ENCODE measurements around the gene LEKR1.

LEKR1 gene

DNA sequence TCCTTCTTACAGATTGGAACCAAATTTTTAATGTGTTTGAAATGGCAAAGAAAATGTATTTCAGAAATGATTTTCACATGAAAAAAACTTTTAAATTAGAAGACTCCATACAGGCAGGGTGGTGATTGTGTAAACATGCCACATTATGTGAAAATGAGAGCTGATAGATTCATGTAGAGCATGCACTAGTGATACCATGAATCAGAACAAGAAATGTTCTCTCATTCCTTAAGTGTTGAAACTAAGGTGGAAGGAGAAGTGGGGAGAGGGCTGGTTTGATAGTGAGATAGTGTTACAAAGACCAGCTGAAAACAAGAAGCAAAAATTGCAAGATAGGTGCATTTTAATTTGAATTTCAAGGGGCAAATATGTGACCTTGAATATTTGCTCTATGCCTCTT is 233.5 kb downstream of the LEKR1 start:
- DNase-seq (ENCODE audit: low spot score): no peak

DNA sequence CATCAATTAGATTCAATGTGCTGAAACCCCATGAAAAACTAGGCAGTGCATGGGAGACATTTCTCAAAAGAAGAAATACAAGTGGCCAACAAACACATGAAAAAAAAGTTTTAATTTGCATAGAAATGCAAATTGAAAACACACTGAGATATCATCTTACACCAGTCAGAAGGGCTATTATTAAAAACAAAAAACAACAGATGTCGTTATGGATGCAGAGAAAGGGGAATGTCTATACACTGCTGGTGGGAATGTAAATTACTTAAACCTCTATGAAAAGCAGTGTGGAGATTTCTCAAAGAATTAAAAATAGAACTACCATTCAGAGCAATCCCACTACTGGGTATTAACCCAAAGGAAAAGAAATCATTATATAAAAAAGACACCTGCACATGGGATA is 235.1 kb downstream of the LEKR1 start:
- no peak for DNase-seq (ENCODE audit: low spot score)

DNA sequence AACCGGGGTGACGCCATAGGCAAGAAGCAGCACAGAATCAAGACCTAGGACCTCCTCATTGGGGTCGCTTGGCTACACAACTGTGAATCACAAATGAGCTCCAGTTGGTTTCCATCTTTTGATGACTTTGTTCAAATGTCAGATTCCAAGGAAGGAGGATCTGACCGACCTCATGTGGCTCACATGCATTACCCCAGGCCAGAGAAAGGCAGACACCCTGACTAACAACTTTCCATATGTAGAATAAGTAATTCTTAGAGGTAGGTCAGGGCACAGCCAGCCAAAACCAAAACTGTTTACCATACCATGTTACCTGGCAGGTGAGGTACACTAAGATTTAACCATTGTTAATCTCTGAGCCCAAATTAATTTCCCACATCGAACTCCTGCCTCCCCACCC is 237.3 kb downstream of the LEKR1 start:
- no peak for DNase-seq (ENCODE audit: low spot score)

DNA sequence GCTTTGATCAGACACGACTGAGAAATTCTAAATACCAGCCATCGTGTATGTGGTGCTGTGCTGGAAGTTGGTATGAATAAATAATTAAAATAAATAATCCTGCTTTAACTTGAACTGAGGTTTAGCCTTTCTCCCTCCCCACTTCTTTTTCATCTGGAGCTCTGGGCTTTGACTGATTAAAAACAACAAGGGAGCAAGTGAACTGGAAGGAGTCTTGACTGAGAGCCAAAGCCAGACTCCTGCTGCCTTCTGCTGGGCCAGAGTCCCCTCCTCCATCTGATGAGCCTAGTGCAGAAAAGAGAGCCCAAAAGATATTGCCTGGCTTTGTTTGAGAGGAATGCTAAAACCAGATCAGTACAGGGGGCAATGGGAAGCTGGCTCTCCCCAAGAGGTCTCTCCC is 237.8 kb downstream of the LEKR1 start:
- no peak for DNase-seq (ENCODE audit: low spot score)

DNA sequence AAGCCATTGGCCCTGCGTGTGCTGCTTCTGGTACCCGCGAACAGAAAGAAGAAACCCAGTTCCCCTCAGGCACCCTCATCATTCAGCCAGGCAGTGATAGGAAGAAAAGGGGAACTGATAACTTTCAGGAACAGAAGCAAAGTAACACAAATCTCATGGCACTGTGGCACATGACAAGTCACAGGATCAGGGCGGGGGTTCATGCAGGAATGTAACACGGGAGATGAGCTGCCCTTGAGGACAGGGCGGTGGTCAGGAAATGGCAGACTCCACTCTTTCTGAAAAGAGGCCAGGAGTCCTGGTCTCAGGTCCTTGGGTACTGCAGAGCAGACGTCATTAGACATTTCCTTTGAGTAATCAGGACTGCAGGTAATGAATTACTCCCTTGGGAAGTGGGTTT is 238.2 kb downstream of the LEKR1 start:
- DNase-seq (ENCODE audit: low spot score): no peak

DNA sequence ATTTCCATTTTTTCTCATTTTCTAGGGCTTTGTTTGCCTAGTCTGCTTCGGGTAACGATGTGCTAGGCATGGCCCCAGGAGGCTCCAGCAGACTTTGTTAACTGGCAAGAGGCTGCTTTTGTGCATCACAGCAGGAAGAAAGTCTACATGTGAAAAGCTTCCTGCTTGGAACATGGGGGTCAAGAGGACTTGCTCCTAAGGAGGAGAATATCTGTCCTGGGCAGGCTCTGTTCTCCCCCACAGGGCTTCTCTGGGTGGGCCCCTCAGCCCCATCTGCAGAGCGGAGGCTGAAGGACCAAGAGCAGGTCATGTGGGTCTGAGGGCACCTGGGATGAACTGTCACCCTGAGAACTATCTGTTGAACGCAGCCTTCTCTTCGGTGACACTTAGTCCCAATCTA is 239.0 kb downstream of the LEKR1 start:
- DNase-seq (ENCODE audit: low spot score): peak; percentile 46

DNA sequence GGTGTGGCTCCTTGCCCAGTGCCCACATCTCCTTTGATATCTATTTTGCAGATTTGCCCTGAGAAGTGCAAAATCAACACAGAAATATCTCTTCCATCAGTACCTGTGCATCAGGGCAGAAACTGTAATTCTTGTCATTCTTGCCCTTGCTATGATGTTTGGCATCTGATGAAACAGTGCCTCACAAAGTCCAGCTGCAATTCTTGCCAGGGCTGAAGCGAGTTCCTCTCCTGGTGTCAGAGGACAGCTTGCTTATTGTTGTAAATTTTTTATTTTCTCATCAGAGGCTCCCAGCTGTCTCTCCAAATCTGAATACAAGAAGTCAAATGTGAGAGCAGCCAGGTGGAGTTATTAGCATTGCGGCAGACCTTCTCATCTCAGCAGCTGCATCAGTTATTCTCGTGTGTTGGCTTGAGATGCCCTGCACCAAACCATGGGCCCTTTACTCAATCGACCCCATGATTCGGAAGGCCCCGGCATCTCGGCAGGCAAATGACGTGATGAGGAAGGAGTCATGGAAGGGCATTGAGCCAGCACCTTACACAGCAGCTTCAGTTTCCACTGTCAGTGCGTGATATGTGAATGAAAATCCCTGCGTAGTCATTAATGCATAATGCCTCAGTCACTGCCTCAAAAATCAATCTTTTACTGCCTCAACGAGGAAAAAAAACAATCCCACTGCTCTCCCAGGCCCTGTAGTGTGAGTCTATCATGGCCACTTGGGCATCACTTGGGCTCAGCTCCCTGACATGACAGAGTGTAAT is 240.4 kb downstream of the LEKR1 start:
- no peak for DNase-seq (ENCODE audit: low spot score)

DNA sequence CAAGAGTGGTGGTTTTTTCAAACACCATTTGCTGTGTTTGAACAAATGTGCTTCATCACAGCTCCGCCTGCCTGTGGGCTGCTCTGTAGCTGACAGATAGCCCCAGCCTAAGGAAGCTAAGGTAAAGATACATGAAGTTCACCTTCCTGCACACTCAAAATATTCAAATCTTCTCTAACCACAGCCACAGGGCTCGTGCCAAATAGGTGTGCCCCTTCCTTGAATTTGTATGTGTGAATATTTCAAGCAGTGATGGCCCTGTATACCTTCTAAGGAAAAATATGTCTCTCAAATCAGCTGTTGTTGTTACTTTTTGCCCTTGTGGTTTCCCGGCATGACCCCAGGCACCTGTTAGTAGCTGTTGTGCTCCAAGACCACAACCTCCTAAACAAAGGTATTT is 241.0 kb downstream of the LEKR1 start:
- no peak for DNase-seq (ENCODE audit: low spot score)

DNA sequence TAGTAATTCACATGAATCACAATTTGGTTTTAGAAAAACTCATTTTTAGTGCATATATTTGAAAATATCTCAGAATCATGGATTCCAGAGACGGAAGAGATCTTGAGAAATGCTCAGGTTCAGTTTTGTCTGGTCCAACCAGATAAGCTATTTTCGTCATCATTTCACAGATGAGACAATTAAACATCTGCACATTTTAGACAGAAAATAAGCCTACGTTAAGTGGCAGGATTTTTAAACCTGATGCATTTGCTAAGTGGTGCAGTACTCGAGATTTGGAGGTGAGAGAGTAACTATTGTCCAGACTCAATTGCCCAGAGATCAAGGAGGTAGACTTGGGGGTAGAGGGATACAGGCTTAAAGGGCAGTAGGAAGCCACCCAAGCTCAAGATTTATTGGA is 243.3 kb downstream of the LEKR1 start:
- no peak for DNase-seq (ENCODE audit: low spot score)

DNA sequence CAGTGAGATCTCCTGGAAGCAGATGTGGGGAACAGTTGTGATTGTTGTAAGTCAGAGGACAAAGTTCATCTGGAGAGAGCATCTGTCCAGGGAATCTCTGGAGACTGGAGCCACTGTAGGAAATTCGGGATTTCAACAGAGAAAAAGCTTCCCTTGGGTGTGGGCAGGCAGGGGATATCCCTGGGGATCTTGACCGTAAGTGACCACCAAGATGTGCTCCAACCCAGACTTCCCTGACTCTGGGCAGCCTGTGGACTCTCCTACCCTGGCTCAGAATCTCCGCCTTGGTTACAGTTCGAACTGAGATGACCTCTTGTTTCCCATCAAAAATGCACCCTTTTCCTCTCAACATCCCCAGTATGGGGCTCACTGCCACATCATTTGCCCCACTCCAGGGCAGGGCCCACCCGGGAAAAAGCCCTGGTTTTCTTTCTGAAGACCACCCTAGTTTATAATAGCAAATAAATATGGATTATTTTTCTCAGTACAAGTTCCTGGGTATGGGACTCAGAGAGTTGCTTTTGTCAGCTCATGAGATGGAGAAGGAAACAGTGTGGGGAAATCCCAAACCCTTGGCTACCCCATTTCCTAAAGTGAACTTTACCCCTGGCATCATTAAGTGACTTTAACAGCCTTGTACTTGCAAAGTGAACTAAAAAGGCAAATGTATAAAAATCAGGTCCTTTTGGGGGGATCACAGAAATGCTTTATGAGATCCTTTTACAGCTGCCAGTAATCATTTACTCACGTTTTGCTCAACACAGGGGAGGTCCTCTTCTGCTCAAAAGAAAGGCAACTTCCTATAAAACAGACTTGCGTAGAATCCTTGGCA is 243.9 kb downstream of the LEKR1 start:
- no peak for DNase-seq (ENCODE audit: low spot score)

DNA sequence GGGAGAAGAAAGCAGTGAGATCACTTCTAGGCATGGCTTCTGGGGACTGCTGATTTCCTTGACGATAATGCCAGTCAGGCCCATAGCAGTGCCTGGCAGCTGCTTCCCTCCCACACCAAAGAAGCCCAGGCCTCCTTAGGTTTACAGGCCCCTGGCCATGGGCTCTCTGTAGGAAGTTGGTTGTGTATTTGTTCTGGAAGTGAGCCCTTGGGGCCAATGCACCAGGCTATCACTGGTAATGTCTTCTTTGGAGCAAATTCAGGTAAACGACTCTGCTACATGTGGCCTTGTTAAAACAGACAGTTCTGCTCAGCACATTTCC is 244.5 kb downstream of the LEKR1 start:
- DNase-seq (ENCODE audit: low spot score): no peak

DNA sequence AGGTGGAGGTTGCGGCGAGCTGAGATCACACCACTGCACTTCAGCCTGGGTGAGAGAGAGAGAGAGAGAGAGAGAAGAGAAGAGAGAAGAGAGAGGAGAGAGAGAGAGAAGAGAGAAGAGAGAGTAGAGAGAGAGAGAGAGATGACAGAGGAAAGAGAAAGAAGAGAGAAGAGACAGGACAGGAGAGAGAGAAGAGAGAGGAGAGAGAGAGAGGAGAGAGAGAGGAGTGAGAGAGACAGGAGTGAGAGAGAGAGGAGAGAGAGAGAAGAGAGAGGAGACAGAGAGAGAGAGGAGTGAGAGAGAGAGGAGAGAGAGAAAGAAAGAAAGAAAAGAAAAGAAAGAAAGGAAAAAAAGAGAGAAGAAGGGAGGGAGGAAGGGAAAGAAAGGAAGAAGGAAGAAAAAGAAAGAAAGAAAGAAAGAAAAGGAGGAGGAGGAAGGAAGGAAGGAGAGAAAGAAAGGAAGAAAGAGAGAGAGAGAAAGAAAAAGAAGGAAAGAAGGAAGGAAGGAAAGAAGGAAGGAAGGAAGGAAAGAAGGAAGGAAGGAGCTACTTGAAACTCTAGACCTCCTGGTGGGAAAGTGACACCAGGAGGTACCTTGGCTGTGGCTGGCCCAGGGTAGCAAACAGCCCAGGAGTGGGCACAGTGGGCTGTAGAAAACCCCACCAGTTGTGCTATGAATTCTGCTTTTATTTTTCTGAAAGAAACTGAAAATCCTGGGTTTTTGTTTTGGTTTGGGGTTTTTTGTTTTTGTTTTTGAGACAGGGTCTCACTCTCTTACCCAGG is 245.8 kb downstream of the LEKR1 start:
- no peak for DNase-seq (ENCODE audit: low spot score)

DNA sequence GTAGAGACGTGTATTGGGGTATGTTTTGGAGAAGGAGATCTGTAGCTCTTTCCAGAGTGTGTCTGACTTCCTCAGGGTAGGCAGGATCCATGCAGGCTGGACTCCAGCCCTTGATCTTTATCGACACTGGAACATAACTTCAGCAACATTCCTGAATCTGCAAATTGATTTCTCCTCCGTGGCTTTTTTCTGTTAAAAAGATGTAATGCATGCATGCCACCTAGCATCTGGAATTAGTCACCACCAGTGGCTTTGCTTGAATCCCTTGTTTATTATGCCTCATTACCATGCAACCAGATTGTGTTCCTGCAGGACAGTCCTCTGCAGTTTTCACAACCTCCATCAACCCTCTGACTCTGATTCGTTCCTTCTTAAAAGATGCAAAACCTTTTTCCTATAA is 247.7 kb downstream of the LEKR1 start:
- no peak for DNase-seq (ENCODE audit: low spot score)

DNA sequence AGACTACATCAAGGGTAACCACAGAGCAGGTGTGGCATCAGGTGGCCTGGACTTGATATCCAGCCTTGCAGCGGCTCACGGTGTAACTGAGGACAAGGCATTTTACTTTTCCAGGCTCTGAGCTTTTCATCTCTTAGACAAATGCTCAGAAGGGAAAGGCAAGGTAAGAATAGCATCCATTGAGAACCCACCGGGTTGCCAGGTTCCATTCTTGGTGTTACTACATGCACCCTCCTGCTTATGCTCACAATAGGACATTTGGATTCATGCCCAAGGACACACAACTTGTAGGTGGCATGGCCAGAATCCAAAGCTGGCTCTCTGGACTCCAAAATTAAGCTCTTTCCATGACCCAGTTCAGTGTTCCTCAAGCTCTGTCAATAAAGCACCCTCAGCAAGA is 248.3 kb downstream of the LEKR1 start:
- no peak for DNase-seq (ENCODE audit: low spot score)

DNA sequence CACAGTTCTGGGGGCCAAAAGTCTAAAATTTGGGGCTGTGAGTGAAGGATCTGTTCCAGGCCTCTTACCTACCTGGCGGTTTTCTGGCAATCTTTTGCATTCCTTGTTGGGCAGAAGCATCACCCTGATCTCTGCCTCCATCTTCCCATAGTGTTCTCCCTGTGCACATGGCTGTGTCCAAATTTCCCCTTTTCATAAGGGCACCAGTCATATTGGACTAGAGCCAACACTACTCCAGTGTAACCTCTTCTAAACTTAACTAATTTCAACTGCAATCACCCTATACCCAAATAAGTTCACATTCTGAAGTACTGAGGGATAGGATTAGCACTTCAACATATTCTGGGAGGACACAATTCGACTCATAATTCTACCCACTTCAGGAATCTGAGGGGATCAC is 248.8 kb downstream of the LEKR1 start:
- no peak for DNase-seq (ENCODE audit: low spot score)

DNA sequence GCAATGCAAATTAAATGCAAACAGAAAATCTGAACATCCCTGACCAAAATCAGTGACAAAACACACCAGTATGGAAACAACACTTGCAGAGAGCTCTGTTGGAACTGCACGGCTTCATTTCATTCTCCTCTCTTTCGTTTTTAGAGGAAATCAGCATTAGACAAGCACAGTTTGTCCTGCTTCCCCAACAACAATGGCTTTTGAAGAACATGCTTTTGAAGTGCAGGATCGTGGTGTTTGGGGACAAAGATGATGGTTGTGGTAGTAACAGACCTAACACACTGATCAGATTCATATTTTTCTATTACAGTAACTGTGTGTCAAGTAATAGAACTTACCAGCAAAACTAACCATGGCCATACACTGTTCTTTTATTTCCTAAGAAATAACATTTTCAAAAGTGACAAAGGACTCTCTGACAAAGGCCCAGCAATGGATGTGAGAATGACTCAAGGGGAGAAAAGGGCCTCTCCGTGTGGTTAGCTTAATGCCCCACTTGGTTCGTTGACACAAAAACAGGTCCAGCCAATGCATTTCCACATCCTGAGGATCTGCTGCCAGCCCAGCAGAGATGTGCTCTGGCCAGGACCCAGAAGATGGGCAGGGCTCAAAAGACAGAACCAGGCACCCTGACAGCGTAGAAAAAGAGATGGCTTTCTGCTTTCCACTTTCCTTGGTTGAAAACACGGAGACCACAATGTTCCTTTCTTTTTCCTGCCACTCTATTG is 249.7 kb downstream of the LEKR1 start:
- DNase-seq (ENCODE audit: low spot score): no peak

DNA sequence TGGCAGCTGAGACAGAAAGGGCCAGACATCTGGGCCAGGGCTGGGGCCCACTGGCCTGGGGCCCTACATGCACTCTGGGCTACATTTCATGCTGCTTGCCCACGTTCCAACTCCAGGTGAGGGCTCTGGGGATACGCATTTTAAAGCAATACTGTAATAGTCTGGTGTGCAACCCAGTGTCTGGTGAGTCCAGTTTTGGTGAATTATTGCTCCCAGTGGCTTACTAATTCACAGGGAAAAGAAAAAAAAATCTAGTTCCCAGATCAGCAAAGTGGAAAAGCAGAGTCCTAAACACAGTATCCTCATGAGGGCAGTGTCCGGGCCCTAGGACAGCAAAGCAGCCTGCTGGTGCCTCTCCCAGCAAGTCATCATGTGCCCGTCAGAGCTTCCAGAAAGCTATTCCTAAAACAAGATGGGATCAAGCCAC is 251.4 kb downstream of the LEKR1 start:
- DNase-seq (ENCODE audit: low spot score): peak; percentile 21

DNA sequence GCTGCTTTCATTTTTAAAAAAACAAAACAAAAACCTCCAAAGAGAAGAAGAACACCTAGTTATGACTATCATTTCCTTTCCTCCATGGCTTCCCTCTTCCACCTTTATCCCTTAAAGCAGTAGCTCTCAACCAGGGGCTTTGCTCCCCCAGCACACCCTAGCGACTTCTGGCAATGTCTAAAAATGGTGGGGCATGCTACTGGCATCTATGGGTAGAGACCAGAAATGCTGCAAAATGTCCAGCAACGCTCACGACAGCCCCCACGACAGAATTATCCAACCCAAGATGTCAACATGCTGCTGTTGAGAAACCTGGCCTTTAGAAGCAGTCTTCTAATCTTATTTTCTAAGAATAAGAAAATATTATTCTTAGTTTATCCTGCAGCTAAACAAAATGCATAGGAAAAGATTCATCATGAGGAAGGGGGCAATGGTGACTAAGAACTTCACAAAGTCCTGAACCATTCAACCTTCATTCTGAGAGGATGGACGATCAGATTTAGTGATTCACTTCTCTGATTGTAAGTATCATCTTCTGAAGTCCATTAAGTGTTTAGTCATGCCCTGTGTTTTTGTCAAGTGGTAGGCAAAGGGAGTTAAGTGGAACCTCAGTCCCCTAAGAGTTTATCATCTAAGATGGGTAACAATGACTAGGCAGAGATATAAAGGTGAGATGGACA is 252.1 kb downstream of the LEKR1 start:
- DNase-seq (ENCODE audit: low spot score): no peak

DNA sequence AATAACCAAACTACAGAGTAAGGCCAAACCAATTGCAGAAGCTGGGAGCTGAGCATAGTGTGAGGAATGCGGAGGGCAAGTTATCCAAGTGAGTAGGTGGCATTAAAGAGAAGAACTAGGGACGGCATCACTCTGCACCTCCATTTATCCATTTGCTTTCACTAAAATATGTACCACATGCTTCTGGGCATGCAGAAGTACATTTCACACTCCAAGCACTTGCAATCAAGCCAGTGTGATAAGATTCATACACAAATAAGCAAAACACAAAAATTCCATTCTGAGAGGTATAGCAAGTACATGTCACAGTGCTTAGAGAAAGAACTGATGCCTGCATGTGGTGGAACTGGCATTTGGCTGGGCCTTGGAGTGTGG is 252.6 kb downstream of the LEKR1 start:
- DNase-seq (ENCODE audit: low spot score): no peak

DNA sequence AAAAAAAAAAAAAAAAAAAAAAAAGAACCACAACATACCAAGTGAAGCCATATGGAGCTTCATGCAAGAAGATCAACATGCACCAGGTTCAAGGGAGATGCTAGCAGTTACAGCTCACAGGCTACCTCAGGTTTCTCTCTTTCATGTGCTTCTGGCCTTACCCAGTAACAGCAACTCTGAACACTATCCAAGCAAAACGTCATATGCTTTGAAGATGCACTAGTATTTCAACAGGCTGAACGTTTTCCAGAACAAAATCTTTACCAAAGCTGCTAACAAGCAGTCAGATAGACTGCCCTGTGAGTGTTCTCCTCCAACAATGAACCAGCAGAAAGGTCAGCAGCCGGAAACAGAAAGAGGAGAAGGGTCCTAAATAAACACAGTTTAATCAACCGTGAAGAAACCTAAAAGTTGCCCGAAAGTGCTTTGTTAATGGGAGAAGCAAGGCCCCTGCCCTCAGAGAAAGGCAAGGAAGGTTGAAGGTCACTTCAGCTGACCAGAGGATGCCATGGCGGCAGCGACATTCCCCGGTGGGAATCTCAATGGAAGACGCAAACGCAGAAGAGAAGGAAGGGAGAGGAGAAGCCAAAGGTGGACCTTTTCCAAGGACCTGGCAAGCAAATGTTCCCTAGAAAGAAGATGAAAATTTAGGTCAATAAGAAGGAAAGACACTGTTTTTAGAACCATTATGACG is 253.7 kb downstream of the LEKR1 start:
- no peak for DNase-seq (ENCODE audit: low spot score)

DNA sequence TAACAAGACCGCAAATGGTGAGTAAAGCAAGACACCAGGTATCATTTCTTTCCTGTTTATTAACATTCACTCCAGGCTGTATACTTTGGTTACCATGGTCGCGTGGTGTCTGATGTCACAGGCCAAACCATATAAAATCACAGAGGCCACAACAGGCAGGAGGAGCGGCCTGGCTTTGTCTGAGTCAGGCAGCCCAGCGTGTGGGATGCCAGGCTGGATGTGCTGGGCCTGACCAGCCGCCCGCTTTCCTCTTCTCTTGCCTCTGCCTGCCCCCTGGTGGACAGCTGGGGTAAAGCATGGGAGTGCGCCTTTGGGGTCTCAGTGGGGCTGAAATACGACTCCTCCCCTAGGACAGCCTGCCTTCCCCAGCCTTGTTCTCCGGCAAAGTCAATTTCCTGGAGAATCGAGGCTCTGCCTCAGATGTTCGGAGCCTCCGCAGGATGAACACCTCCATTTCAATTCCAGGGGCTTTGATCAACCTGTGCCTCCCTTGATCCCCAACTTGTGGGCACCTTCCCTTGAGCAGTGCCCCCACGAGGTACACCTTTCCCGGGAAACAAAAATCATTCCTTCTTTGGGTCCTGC is 255.6 kb downstream of the LEKR1 start:
- DNase-seq (ENCODE audit: low spot score): peak; percentile 89
